SU-DHL-6 (cell line): ENCODE measurements around the gene PKN2.

Experiments used
- H2AFZ ChIP-seq: fragments of 200-600 bp; sonication (generic); 2 replicates; pipeline ENCODE4 v1.6.1; 2014; ENCODE audit warnings: low read depth, mild to moderate bottlenecking, moderate library complexity, mixed read lengths, antibody characterized with exemption, low read length; ENCODE audit not compliant: severe bottlenecking
- H3F3A ChIP-seq: fragments of 200-600 bp; shearing (Covaris generic); 2 replicates; pipeline ENCODE4 v1.6.0; 2016; ENCODE audit warnings: antibody characterized with exemption, mild to moderate bottlenecking; ENCODE audit not compliant: insufficient read depth
- H3K27ac ChIP-seq: fragments of 200-600 bp; sonication (generic); 2 replicates; pipeline ENCODE4 v1.5.1; 2016; ENCODE audit warnings: low read depth, mild to moderate bottlenecking, low read length, moderate library complexity, mixed read lengths
- H3K27me3 ChIP-seq: fragments of 200-600 bp; sonication (generic), shearing (Covaris generic); 2 replicates; pipeline ENCODE4 v1.6.0; 2014; ENCODE audit warnings: mild to moderate bottlenecking, low read length
- H3K36me3 ChIP-seq: fragments of 200-600 bp; sonication (generic); 2 replicates; pipeline ENCODE4 v1.6.1; 2014; ENCODE audit warnings: mild to moderate bottlenecking, low read length, mixed read lengths
- H3K4me2 ChIP-seq: fragments of 300-600, 200-600 bp; shearing (Covaris generic), sonication (generic); 2 replicates; pipeline ENCODE4 v1.6.0; 2014; ENCODE audit warnings: low read length, low read depth, mild to moderate bottlenecking; ENCODE audit not compliant: poor library complexity, severe bottlenecking
- H3K4me3 ChIP-seq: fragments of 200-600 bp; sonication (generic); 2 replicates; pipeline ENCODE4 v1.5.1; 2014; ENCODE audit warnings: antibody characterized with exemption, low read length, mild to moderate bottlenecking, mixed read lengths; ENCODE audit not compliant: insufficient read depth, poor library complexity, severe bottlenecking
- H3K79me2 ChIP-seq: fragments of 200-600 bp; sonication (generic); 2 replicates; pipeline ENCODE4 v1.6.1; 2014; ENCODE audit warnings: mild to moderate bottlenecking, low read length, moderate library complexity; ENCODE audit not compliant: insufficient read depth
- H3K9ac ChIP-seq: fragments of 200-600 bp; sonication (generic); 2 replicates; pipeline ENCODE4 v1.7.0; 2014; ENCODE audit warnings: mild to moderate bottlenecking, low read length
- H3K9me2 ChIP-seq: fragments of 200-600 bp; sonication (generic); replicated peaks from 2 replicates; pipeline ENCODE4 v1.6.1; 2014; ENCODE audit warnings: low read length; ENCODE audit not compliant: insufficient read depth
- H3K9me3 ChIP-seq: fragments of 200-600 bp; sonication (generic); 2 replicates; pipeline ENCODE4 v1.6.1; 2014; ENCODE audit warnings: low read length, mixed read lengths; ENCODE audit not compliant: insufficient read depth
- H4K20me1 ChIP-seq: fragments of 200-600 bp; sonication (generic); 2 replicates; pipeline ENCODE4 v1.6.1; 2014; ENCODE audit warnings: low read depth, mild to moderate bottlenecking, antibody characterized with exemption, low read length, moderate library complexity, mixed read lengths
- CTCF ChIP-seq: fragments of 200-600 bp; sonication (generic); IDR thresholded peaks from one replicate; pipeline ENCODE4 v1.5.1; 2017; ENCODE audit warnings: antibody characterized with exemption, mild to moderate bottlenecking, low read length, moderate library complexity; ENCODE audit not compliant: insufficient read depth, poor library complexity, severe bottlenecking
- EZH2phosphoT487 ChIP-seq: fragments of 200-600 bp; sonication (generic), shearing (Covaris generic); conservative IDR thresholded peaks from 2 replicates; pipeline ENCODE4 v1.6.1; 2018; ENCODE audit warnings: mild to moderate bottlenecking, antibody characterized with exemption, low read length, moderate library complexity, mixed read lengths

PKN2 gene

DNA sequence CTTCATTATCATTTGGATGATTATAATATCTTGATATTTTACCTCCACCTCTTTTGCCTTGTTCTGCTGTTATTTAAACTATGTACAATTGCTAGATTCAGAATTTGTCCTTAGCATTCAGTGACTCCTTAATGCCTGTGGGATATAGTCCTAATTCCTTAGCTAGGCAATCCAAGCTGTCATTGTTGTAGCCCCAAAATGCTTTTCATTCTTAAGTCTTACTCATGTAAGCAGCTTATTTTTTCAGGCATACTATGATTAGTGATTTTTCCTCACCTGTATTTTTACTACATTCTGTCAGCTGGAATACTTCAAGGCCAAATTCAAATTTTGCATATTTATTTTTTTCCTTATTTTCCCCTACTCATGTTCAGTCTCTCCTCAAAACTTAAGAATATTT lies 13.4 kb downstream of the PKN2 start:
- Histone ChIP-seq H3K9ac (no peak overlapping the region), H2AFZ (no peak overlapping the region), H3K27ac (no peak overlapping the region), H3K27me3 (no peaks in the 10 kb centered on the region), H4K20me1 (0 out of 2 replicates have a peak, but pooled peaks cover under 1% of the 10 kb centered on the region), H3K36me3 (peaks cover 3% of the 10 kb centered on the region; the same call in 1 of the 2 replicates), H3F3A (peaks cover 20% of the 10 kb centered on the region), H3K4me3 (no peak overlapping the region), H3K9me2 (no peaks in the 10 kb centered on the region), H3K4me2 (no peak overlapping the region), H3K9me3 (no peaks in the 10 kb centered on the region), H3K79me2 (peaks cover 80% of the 10 kb centered on the region)
- TF ChIP-seq CTCF (no peak), EZH2phosphoT487 (no peak)

GRCh38 chr1:88698140-88698539 lies 14.1 kb downstream of the PKN2 start:
- peaks cover 3% of the 10 kb centered on the region; the same call in 1 of the 2 replicates for H3K36me3 ChIP-seq
- H3K27me3 ChIP-seq: no peaks in the 10 kb centered on the region
- peaks cover 80% of the 10 kb centered on the region for H3K79me2 ChIP-seq
- no peaks in the 10 kb centered on the region for H3K9me2 ChIP-seq
- peaks cover 20% of the 10 kb centered on the region for H3F3A ChIP-seq
- no peaks in the 10 kb centered on the region for H3K9me3 ChIP-seq
- H4K20me1 ChIP-seq: 0 out of 2 replicates have a peak, but pooled peaks cover 2% of the 10 kb centered on the region
- no peak overlapping the region for H3K9ac ChIP-seq
- H3K4me3 ChIP-seq: no peak overlapping the region
- H3K27ac ChIP-seq: no peak overlapping the region
- TF ChIP-seq EZH2phosphoT487: no peak
- TF ChIP-seq CTCF: no peak
- H3K4me2 ChIP-seq: no peak overlapping the region
- no peak overlapping the region for H2AFZ ChIP-seq

- Histone ChIP-seq H3K9me2 (no peaks in the 10 kb centered on the region), H3K36me3 (no peaks in the 10 kb centered on the region), H3K27me3 (no peaks in the 10 kb centered on the region), H3K27ac (no peak overlapping the region), H3K9me3 (no peaks in the 10 kb centered on the region), H3F3A (peaks cover 20% of the 10 kb centered on the region), H2AFZ (no peak overlapping the region), H3K4me2 (peak overlapping the region; percentile 11), H4K20me1 (peaks cover 5% of the 10 kb centered on the region; the same call in 1 of the 2 replicates), H3K4me3 (no peak overlapping the region), H3K9ac (no peak overlapping the region), H3K79me2 (peaks cover 80% of the 10 kb centered on the region)
- TF ChIP-seq CTCF (no peak), EZH2phosphoT487 (no peak)
These were observed 14.7 kb downstream of the PKN2 start for GRCh38 chr1:88698764-88699163.
